Glomerular visceral epithelial cell (primary cell): ENCODE data around the gene ITIH4.
A peak's percentile ranks its signal among the peaks of the same experiment; 100 is the strongest.

ENCODE experiments used
- DNase-seq: peaks from one replicate; pipeline ENCODE4 v3.0.0-alpha.2; 2016; ENCODE audit errors: extremely low spot score

Gene ITIH4

DNA sequence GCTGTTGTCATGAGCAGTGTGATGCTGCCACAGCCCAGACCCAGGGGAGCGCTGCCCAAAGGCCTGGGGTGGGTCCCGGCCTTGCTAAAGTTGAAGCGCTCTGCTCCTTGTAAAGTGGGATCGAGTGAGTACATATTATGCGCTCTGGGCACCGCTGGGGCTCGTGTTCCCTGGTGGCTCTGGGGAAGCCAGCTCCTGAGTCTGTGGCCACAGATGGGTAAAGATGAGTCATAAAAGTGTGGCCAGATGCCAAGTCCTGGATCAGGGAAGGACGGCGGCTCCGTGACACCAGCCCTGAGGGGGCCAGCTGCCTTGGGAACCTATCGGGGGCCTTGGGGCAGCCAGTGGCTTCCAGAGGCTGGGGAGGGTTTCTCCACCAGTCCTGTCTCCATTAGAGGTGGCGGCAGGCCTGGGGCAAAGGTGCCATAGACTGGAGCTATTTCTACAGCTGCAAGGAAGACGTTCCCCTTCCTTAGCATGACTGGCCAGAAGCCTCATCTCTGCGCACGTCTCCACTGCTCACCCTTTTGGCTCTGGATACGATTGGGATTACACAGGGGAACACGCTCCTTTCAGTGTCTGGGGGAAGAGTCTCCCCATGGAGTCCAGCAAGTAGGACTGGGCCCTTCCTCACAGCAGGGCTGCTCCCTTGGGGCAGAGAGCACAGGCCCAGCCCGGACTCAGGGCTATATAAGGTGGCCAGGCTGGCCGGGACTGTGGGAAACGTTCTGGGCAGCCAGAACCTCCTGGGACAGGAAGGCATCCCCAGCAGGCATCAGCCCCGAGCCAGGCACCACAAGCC lies 1.2 kb upstream of the ITIH4 start:
- DNase-seq = peak; percentile 90

DNA sequence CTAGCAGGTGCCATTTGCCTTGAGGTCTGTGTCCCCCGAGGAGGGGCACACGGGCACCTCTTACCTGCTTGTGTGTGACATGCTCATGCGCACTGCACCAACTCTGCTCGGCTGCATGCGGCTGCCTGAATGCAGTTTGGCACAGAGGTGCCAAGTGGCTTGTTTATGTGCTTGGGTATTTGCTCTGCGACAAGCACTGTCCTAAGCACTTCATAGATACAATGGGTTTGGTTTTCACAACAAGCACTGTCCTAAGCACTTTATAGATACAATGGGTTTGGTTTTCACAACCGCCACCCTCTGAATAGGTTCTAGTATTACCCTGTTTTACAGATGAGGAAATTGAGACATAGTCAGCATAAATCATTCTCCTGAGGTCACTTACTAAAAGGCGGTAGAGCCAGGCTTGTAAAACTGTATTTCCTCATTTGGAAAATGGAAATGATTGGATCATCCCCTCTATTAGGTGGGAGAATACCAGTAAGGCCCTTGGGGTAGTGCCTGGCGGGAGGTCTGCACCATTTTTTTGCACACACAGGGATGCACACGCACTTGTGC lies 487 bp downstream of the ITIH4 start:
- DNase-seq = no peak

DNA sequence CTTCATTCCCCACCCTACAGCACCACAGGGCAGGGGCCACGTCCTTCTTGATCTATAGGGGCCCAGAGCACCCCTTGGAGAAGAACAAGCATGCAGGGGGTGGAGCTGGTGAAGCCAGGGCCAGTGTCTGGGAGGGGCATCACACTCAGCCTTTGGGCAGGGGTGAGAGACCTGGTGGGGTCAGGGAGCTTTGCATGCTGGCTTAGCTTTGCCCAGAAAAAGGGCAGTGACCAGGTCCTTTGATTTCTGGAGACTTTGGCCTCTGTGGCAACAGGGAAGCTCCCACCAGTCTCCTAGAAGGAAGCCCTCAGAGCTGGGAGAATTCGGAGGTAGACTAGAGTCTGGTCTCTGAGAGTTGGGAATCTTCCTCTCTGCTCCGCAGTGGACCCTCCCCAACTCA lies 990 bp downstream of the ITIH4 start:
- no peak for DNase-seq

DNA sequence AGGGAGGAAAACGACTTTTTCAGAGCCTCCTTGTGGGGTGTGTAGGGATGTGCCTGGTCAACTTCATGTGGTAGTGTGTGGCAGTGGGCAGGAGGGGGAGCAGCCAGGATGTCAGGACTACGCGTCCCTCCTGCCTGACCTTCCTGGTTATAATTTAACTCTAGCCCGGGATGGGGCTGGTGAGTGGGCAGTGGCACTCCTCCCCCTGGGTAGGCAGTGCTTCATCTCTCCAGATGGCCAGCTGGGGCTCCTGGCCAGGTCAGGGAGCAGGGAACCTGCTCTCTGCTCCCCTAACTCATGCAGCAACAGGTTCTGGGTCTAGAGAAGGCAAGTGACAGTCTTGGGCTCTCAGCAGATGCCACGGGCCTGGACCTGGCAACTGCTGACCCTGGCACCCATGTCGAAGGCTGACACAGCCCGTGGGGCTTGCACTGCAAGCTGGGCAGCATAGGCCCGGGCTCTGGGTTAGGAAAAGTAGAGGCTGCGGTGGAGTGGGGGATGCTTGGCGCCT lies 2.6 kb downstream of the ITIH4 start:
- DNase-seq = peak; percentile 89

DNA sequence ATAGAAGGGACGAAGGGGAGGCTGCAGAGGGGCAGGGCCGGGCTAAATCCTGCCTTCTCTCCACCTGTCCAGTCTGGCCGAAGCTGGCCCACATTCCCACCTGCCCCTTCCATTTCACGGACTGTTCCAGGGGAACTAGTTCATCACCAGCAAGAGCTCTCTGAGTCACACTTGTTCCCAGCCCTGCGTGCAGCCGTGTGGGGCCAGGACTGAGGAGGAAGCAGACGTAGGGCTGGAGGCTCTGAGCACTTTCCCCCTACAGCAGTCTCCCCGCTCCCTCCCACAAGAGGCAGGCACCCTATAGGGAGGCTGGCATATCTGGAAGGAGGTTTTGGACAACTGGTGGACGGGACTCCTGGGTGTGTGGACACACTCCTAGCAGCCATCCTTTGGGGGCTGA lies 3.0 kb downstream of the ITIH4 start:
- peak; percentile 80 for DNase-seq

DNA sequence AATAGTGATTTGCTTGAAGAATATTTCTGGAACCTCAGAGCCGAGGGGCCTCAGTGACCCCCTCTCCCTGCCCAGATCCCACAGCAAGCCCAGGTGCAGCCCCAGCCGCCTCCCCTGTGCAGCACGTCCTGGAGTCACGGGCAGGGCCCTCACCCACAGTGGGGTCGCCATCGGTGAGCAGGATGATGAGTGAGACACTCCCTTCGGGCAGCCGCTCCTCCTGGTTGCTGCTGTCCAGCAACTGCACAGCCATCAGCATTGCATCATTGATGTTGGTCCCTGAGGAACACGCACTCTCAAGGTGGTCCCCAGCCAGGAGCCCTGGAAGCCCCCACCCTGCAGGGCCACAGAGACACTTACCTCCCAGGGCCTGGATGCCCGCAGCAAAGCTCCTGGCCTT lies 6.4 kb downstream of the ITIH4 start:
- no peak for DNase-seq

DNA sequence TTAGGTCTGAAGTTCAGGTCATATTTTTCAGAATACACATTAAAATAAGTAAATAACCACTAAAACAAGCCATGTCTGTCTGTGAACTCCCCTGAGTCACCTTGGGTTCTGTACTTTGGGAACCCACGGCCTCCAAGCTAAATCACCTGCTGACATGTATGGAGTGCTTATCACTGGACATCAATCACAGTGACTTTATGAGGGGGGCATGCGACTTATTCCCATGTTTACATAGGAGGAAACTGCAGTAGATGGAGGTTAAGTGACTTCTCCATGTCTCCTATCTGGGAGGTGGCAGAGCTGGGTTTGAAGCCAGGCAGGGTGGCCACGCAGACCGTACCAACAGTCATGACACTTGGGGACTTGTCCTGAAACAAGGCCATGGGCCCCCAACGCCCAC lies 8.1 kb downstream of the ITIH4 start:
- no peak for DNase-seq

DNA sequence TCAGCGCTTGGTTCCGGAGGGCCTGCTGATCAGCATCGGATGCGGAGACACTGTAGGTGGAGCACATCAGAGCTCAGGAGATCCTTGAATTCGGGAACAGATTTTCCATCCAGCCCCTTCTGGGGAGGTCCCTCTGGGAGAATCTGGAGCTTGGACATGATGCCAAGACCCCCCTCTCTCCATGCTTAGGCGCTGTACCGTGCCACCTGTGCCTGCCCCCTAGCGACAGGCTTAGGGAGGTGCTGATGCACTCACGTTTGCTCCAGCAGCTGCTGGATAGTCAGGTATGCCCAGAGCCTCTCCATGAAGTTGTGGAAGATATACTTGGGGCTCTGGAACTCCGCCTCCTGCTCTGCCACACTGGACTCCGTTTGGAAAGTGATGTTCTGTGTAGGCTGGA lies 9.7 kb downstream of the ITIH4 start:
- DNase-seq = peak; percentile 6

DNA sequence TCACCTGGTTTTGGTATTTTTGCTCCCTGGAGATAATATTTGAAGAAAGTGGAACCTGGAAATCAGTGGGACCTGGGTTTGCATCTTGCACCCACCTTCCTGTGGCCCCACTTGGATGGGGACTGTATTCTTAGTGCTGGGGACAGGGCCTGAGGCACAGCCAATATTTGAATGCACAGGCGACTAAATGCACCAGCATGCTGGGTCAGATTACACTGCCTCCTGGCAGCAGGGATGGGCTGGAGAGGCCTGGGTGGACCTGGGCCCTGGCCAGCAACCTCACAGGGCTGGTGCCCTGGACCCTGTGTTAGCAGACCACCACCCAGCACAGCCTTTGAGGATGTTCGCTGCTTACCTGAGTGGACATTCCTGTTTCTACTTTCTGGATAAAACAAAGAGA lies 10.5 kb downstream of the ITIH4 start:
- DNase-seq = no peak

DNA sequence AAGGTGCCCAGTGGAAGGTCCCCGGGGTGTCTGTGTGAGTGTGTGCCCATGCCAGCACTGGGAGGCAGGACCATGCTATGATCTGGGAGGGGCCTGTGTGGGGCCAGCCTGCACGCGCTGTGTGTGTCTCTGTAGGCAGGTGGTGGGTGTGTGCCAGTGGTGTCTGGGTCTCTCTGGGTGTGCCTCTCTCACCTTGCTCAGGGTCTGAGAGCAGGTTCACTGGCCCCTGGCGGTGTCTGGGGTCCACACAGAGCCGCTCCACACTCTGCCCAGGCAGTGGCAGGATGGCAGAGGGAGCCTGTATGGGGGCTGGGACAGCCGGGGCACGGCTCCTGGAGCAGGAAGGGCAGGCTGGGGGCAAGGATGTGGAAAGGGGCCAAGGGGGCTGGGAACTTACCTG lies 12.6 kb downstream of the ITIH4 start:
- DNase-seq = no peak

DNA sequence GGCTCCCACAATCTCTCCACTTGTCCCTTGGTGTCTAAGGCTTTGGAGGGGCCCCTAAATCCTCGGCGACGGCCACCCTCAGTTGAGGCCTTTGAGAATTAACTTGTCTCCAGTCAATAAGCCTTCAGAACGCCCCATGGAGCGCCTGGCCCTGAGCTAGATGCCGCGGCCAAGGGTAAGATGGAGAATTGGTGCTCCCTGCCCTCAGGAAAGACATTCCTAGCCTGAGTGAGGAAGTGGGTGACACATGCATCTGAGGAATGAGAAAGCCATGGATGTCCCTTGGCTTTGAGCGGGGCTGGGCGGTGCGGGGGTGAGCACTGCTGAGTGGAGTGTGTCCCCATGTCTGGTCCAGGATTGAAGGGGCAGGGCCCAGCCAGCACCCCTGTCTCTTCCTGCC lies 13.3 kb downstream of the ITIH4 start:
- DNase-seq = no peak

DNA sequence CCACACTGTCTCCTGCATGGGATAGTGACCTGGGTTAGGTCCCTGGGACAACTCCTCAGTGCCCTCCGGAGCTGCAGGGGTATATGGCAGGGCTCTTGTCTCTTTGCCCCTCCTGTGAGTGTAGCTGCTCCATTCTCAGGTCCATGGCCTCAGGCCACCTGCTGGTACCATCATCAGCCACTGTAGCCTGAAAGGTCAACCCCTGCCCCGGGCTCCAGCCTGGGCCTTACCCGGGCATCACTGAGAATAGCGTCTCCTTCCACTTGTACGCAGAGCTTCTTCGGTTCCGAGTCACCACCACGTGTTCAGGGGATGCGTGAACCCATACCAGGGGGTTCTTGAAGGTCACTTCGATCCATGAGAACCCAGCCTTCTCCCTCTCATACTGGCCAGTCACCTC lies 13.8 kb downstream of the ITIH4 start:
- no peak for DNase-seq

DNA sequence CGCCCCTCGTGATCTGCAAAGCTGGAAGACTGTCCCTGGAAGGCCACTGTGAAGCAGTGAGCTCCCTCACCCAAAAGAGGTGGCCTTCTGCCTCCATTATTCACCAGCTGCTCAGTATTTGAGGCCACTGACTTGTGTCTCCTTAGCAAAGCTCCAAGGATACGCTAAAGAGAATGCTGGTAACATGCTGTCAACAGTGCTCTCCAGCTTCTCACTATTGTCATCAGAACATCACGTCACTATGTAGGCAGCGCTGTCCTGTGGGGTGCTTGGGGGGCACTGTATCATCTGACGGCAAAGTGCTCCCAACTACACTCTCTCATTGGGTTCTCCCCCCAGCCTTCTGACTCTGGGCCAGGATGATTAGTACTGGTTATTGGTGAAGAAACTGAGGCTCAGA lies 14.3 kb downstream of the ITIH4 start:
- no peak for DNase-seq

DNA sequence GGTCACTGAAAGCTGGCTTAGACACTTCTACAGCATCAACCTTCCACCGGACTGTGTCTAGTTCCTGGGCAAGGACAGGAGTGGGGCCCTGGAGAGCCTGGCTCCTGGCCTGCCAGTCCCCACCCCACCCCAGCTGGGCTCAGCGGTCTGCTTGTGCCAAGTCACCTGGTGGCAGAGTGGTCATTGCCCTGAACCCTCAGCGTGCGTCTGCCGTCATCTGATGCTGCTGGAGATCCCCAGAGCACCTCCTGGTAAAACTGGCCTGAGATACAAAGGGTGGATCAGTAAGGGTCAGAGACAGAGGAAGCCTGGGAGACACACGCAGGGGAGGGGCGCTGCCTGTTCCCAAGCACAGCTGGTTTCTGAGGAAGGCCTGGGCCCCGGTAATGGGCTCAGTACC lies 16.7 kb downstream of the ITIH4 start:
- DNase-seq = no peak

DNA sequence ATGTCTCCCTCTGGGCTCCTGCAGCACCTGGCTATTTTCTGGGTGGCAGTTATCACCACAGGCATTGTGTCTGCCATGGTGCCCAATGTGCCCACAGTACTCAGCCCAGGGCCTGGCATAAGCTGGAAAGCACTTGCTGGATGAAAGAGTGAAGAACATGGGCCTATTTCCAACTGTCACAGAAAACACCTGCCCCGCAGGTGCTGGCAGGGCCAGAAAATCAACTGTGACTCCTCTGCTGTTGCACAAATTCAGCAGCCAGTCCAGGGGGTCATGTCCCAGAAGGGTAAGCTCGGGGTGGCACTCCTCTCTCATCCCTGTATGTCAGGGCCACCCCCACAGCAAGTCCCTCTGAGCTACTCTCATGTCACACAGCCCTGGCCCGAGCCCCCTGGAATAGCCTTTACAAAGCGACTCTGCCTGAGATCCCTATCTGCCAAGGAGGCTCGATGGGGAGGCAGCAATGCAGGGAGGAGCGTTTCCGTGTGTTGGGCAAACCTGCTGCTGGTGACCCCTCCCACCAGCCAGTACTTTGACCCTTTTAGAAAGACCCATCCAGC lies 18.9 kb downstream of the ITIH4 start:
- no peak for DNase-seq

DNA sequence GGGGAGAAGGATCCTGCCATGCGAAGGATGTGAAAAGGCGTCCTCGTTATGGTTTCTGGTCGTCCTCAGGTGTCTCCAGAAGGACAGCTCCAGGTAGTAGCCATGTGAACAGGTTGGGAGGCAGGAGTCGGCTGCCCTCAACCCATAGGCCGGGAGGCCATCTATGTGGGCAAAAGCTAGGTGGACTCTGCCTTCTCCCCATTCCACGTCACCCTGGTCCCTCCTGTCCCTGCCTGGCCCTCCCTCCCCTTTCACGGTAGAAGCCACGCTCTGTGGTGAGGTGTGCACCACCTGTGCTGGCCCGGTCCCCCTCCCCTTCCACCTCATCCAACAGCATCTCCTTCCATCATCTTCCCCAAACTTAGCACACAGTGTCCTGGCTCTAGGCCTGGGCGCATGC lies 19.5 kb downstream of the ITIH4 start:
- no peak for DNase-seq

DNA sequence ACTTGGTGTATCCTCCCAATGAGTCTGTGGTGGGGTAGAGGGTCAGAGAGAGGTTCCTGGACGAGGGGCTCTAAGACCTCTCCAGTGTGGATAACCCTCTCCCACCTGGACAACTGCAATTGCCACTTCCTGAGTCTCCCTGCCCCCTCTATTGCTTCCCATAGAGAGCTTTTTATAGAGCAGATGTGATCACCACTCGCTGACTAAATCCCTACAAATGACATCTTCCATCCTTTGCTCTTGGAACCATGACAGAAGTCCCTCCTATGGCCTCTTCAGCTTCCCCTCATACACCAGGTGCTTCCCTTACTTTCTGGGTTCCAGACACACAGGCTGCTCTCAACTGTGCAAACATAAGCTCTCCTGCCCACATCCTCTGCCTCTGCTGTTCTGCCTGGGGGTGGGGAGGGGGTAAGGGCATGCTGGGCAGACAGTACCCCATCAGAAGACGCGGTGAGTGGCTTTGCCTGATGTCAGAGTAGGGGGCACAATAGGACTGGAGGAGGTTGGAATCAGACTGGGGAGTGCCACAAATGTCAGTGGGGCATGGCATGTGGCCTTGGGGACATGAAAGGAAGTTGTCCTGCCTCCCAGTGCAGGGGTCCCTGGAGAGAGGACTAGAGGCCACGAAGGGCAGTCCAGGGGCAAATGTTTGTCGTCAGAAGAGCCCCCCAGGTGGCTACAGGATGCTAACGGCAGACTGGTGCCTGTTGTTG lies 20.7 kb downstream of the ITIH4 start:
- no peak for DNase-seq

DNA sequence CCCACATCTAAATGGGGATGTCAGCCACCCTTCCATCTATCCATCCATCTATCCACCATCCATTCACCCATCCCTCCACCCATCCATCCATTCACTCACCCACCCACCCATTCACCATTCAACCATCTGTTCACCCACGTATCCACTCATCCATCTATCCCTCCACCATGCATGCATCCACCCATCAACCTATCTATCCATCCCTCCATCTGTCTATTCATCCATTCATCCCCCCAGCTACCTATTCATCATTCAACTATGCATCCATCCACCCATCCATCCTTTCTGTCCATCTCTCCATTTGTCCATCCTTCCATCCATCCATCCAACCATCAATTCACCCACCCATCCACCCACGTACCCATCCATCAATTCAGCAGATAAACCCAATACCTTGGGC lies 21.3 kb downstream of the ITIH4 start:
- DNase-seq = no peak

DNA sequence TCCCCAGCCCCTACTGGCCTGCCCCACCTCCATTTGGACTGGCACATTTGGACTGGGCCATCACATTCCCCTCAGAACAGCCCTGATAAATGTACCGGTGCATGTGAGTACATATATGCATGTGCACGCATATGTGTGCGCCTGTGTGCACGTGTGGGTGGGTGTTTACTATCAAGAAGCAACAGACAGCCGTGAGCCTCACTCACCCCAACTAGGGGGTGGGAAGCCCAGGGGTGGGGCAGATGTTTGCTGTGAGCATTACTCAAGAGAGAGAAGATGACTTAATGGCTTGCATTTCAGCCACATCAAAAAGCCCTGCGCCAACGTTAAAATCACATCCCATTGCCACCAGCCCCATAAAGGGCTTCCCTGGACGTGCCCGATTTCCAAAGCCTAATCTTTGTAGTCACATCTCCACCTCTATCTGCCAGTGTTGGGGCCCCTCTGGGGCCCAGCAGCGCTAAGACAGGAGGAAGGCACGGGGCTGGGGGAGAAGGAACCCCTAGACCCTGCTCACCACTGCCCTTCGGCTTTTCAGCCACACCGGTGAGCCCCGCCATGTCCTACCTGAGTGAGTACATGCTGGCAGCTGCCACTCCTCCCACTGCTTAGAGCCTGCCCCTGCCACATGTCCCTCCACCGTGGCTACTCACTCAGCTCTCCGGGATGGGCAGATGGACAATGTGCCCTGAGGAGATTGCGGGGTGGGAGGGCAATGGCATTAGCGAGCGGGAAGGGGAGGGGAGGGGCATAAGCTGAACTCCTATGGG lies 25.0 kb downstream of the ITIH4 start:
- no peak for DNase-seq

DNA sequence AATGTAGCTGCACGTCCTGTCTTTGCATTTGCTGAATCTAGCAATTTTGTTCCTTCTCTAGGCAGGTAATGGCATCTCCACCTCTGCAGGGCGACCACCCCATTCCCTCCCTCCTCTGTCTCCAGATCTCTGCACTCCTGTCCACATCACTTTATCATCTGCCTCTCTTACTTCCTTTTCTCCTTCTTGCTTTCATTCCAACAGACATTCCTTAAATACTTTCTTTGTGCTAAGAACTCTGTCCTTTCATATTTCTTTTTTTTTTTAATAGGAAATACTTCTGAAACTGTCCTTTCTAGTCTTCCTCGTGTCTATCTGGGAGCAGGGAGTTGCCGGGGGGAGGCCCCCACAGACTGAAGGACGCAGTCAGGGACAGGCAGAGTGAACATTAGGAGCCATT lies 28.6 kb downstream of the ITIH4 start:
- DNase-seq = no peak

DNA sequence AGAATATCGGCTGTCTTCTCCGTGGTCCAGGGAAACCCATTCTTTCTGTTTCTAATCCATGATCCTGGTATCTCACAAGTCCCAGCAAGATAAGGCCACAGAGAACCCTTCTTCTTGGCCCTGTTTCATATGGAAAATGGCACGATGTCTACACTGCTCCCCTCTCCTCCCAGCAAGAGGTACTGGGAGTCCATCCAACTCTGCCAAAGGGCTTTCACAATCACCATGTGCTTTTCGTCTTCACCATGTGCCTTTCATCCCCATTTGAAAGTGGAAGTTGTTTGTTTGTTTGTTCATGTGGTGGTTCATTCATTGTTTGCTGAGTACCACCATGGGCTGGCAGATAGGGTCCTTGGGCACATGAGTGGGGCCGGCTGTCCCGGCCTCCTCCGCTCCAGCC lies 30.4 kb downstream of the ITIH4 start:
- DNase-seq = no peak

DNA sequence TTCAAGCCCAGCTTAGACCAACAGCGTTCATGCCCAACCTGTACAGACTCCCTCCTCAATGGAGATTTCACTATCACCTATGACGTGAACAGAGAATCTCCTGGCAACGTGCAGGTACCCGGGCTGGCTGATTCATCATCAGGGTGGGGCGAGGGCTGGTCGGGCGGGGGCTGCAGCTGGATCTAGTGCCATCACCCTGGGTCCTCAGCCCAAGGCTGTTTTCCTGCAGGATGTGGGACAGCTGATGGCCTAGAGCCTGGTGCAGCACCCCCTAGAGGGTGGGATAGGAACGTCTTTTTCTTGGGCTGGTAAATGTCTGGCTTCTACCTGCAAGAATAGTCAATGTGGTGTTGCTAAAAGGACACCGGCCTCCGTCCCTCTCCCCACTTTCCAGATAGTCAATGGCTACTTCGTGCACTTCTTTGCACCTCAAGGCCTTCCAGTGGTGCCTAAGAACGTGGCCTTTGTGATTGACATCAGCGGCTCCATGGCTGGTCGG lies 31.4 kb downstream of the ITIH4 start:
- DNase-seq = no peak
